ENCODE results near the gene TMEM129. TPM values are rescaled to one million over a fixed set of nuclear protein-coding genes. Genes with fewer than 3 reads are reported as not detected.
A peak's percentile ranks its signal among the peaks of the same experiment; 100 is the strongest.

The TMEM129 gene
- total RNA-seq, 1 experiment from 2014 or later, result 54.9 TPM

DNA sequence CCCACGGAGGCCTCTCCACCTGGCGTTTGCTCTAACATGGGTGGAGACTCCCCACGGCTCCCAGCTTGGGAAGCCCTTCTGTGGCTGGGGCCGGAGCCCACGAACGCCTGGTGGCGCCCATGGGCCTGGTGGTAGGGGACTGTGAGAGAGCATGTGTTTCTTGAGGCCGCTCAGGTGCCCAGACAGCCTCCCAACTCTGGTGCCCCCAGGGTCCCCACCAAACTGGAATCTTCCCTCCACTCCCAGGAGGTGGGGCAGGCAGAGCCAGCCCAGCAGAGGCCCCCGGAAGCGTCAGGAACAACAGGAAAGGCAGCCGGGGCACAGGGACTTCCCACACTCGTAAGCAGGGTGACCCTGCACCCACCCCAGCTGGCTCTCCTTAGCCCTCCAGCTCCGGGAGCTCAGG lies 38.7 kb upstream of the TMEM129 start (continued):
- no peak for TF ChIP-seq NR2C2 (CRISPR knock-in tag; IDR thresholded peaks at IDR 0.05)
- TF ChIP-seq, protein P1, sequence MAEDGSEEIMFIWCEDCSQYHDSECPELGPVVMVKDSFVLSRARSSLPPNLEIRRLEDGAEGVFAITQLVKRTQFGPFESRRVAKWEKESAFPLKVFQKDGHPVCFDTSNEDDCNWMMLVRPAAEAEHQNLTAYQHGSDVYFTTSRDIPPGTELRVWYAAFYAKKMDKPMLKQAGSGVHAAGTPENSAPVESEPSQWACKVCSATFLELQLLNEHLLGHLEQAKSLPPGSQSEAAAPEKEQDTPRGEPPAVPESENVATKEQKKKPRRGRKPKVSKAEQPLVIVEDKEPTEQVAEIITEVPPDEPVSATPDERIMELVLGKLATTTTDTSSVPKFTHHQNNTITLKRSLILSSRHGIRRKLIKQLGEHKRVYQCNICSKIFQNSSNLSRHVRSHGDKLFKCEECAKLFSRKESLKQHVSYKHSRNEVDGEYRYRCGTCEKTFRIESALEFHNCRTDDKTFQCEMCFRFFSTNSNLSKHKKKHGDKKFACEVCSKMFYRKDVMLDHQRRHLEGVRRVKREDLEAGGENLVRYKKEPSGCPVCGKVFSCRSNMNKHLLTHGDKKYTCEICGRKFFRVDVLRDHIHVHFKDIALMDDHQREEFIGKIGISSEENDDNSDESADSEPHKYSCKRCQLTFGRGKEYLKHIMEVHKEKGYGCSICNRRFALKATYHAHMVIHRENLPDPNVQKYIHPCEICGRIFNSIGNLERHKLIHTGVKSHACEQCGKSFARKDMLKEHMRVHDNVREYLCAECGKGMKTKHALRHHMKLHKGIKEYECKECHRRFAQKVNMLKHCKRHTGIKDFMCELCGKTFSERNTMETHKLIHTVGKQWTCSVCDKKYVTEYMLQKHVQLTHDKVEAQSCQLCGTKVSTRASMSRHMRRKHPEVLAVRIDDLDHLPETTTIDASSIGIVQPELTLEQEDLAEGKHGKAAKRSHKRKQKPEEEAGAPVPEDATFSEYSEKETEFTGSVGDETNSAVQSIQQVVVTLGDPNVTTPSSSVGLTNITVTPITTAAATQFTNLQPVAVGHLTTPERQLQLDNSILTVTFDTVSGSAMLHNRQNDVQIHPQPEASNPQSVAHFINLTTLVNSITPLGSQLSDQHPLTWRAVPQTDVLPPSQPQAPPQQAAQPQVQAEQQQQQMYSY (CRISPR knock-in tag; IDR thresholded peaks at IDR 0.05), result no peak

DNA sequence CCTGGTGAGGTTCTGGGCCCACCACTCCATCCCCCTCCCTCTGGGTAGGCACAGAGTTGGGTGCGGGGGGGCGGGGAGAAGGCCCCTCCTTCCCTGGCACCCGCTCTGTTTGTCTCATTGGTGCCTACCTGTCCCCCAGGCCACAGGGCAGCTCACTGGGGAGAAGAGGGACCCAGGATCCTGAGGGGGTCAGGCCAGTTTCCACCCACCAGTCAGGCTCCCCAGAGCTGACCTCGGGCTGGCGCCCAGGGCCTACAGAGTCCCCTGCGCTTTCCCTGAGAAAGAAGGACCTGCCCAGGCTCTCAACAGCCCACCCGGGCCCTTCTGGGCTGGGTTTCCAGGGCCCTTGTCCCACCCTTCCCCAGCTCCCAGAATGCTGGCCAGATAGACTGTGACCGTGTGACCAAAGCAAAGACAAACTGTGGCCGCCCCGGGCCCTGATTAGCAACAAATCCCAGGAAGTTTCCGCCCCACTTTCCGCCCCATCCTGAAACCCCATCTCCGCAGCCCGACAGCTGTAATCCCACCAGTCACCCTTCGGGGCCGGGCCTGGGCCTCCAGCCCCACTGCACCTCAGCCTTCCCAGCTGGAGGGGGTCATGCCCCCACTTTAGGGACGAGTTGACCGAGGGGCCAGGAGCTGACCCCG lies 38.2 kb upstream of the TMEM129 start:
- ATAC-seq (peak; percentile 15), DNase-seq (ENCODE audit: low spot score) (no peak)
- no peaks in the 10 kb centered on the region for H3K9me3 Mint-ChIP-seq
- CTCF ChIA-PET, result interaction anchor here (0.7 to 4.7 kb wide), 11 partner anchors 9 to 152 kb away, joined by 3 to 44 read pairs (median 5); no protein-coding TSS in a partner anchor
- no peaks in the 10 kb centered on the region for H3K36me3 Mint-ChIP-seq
- POLR2A ChIA-PET, result interaction anchor here (1.0 kb wide), 1 partner anchor 18 kb away, joined by 3 read pairs; no protein-coding TSS in a partner anchor
- H3K4me1 Mint-ChIP-seq, result no peaks in the 10 kb centered on the region
- H3K4me3 Mint-ChIP-seq, result no peak overlapping the region
- no peak overlapping the region for H3K27ac Mint-ChIP-seq
- no peak for TF ChIP-seq ZNF263 (CRISPR knock-in tag; IDR thresholded peaks at IDR 0.05; ENCODE audit: low read depth)
- TF ChIP-seq, protein P2, sequence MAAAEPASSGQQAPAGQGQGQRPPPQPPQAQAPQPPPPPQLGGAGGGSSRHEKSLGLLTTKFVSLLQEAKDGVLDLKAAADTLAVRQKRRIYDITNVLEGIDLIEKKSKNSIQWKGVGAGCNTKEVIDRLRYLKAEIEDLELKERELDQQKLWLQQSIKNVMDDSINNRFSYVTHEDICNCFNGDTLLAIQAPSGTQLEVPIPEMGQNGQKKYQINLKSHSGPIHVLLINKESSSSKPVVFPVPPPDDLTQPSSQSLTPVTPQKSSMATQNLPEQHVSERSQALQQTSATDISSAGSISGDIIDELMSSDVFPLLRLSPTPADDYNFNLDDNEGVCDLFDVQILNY (CRISPR knock-in tag; IDR thresholded peaks at IDR 0.05), result no peak
- H3K27me3 Mint-ChIP-seq (ENCODE audit: low read depth), result no peaks in the 10 kb centered on the region

DNA sequence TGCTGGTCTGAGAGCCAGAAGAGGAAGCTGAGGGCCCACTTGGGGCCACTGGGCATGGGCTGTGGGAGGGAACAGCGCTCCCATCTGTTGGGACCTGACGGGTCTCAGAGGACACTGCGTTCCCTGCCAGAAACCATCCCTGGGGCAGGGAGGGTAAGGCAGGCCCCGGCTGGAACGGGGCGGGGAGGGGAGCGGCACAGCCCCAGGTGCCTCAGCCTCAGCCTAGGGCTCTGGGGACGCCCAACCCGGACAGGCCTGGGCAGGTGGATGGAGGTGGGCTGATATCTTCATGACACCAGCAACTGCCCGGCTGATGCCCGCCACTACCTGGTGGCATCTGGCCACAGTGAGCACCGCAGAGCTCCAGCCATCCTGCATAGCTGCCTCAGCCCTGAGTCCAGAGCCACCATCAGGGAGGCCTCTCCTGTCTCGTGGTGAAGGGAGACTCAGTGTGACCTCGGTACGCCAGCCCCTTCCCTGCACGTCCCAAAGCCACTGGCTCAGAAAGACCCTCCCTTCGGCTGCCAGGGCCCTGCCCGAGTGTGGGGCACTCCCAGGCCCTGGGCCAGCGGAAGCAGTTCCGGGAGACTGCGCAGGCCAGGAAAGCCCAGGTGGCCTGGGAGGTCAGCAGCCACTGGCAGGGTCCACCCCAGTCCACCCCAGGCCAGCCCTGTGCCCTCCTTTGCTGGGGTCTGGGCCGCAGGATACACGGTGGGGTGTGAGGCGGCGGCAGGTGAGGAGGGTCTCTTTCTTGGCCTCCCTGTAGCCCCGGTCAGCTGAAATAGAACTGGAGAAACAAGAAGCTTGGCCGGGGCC lies 37.4 kb upstream of the TMEM129 start:
- DNase-seq (ENCODE audit: low spot score) (no peak), ATAC-seq (no peak)
- Mint-ChIP-seq H3K4me1 (no peaks in the 10 kb centered on the region), H3K4me3 (no peak overlapping the region), H3K9me3 (no peaks in the 10 kb centered on the region), H3K36me3 (no peaks in the 10 kb centered on the region), H3K27me3 (ENCODE audit: low read depth) (no peaks in the 10 kb centered on the region), H3K27ac (no peak overlapping the region)
- TF ChIP-seq, protein P3, sequence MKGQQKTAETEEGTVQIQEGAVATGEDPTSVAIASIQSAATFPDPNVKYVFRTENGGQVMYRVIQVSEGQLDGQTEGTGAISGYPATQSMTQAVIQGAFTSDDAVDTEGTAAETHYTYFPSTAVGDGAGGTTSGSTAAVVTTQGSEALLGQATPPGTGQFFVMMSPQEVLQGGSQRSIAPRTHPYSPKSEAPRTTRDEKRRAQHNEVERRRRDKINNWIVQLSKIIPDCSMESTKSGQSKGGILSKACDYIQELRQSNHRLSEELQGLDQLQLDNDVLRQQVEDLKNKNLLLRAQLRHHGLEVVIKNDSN (CRISPR knock-in tag; IDR thresholded peaks at IDR 0.05), result no peak
- no peak for TF ChIP-seq KAT7 (CRISPR knock-in tag; IDR thresholded peaks at IDR 0.05; ENCODE audit: borderline replicate concordance)
- TF ChIP-seq GRHL2 (CRISPR knock-in tag; IDR thresholded peaks at IDR 0.05; ENCODE audit: insufficient replicate concordance, severe bottlenecking), result no peak
- no peak for TF ChIP-seq TEAD1 (CRISPR knock-in tag; IDR thresholded peaks at IDR 0.05)
- TF ChIP-seq, protein P4, sequence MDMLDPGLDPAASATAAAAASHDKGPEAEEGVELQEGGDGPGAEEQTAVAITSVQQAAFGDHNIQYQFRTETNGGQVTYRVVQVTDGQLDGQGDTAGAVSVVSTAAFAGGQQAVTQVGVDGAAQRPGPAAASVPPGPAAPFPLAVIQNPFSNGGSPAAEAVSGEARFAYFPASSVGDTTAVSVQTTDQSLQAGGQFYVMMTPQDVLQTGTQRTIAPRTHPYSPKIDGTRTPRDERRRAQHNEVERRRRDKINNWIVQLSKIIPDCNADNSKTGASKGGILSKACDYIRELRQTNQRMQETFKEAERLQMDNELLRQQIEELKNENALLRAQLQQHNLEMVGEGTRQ (CRISPR knock-in tag; IDR thresholded peaks at IDR 0.05), result no peak
- TF ChIP-seq, protein P5, sequence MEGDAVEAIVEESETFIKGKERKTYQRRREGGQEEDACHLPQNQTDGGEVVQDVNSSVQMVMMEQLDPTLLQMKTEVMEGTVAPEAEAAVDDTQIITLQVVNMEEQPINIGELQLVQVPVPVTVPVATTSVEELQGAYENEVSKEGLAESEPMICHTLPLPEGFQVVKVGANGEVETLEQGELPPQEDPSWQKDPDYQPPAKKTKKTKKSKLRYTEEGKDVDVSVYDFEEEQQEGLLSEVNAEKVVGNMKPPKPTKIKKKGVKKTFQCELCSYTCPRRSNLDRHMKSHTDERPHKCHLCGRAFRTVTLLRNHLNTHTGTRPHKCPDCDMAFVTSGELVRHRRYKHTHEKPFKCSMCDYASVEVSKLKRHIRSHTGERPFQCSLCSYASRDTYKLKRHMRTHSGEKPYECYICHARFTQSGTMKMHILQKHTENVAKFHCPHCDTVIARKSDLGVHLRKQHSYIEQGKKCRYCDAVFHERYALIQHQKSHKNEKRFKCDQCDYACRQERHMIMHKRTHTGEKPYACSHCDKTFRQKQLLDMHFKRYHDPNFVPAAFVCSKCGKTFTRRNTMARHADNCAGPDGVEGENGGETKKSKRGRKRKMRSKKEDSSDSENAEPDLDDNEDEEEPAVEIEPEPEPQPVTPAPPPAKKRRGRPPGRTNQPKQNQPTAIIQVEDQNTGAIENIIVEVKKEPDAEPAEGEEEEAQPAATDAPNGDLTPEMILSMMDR (IDR thresholded peaks at IDR 0.05), result no peak
- TF ChIP-seq, protein P1 (CRISPR knock-in tag; IDR thresholded peaks at IDR 0.05), result no peak
- no peak for TF ChIP-seq JAZF1 (CRISPR knock-in tag; IDR thresholded peaks at IDR 0.05)
- TF ChIP-seq, protein P6, sequence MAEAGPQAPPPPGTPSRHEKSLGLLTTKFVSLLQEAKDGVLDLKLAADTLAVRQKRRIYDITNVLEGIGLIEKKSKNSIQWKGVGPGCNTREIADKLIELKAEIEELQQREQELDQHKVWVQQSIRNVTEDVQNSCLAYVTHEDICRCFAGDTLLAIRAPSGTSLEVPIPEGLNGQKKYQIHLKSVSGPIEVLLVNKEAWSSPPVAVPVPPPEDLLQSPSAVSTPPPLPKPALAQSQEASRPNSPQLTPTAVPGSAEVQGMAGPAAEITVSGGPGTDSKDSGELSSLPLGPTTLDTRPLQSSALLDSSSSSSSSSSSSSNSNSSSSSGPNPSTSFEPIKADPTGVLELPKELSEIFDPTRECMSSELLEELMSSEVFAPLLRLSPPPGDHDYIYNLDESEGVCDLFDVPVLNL (CRISPR knock-in tag; IDR thresholded peaks at IDR 0.05; ENCODE audit: borderline replicate concordance, low read depth), result no peak
- TF ChIP-seq HMGA2 (CRISPR knock-in tag; IDR thresholded peaks at IDR 0.05), result no peak
- TF ChIP-seq ZNF416 (CRISPR knock-in tag; IDR thresholded peaks at IDR 0.05), result no peak
- TF ChIP-seq TCF7 (CRISPR knock-in tag; IDR thresholded peaks at IDR 0.05; ENCODE audit: low read depth), result no peak
- no peak for TF ChIP-seq NFE2L1 (CRISPR knock-in tag; IDR thresholded peaks at IDR 0.05)
- ChIA-PET POLR2A (interaction anchor here (1.3 kb wide), 1 partner anchor 34 kb away, joined by 3 read pairs; the partner anchor contains the start of gene FGFR3), CTCF (interaction anchor here (0.7 to 4.7 kb wide), 8 partner anchors 9 to 54 kb away, joined by 3 to 44 read pairs (median 4); no protein-coding TSS in a partner anchor)
